GM23338 (cell line): ENCODE measurements around the gene RABL6. TPM values are rescaled to one million over a fixed set of nuclear protein-coding genes. Genes with fewer than 3 reads are reported as not detected.

Experiments used
- ATAC-seq: fragments of 200-7000 bp; cut with Tn5 transposase; 3 replicates; pipeline ENCODE4 v1.9.1; 2020
- DNase-seq: peaks from one replicate; pipeline ENCODE4 v3.0.0-alpha.2; 2015; ENCODE audit warnings: low spot score
- H2AFZ ChIP-seq: fragments of 200-600 bp; sonication (generic); 2 replicates; pipeline ENCODE4 v1.8.0; 2016; ENCODE audit warnings: antibody characterized with exemption, mild to moderate bottlenecking, moderate library complexity
- H3F3A ChIP-seq: fragments of 200-600 bp; sonication (generic); replicated peaks from 2 replicates; pipeline ENCODE4 v1.8.0; 2017; ENCODE audit warnings: antibody characterized with exemption, mixed run types, low read depth
- H3K27ac ChIP-seq: fragments of 200-600 bp; sonication (generic); 2 replicates; pipeline ENCODE4 v1.6.1; 2016; ENCODE audit warnings: low read depth
- H3K27me3 ChIP-seq: fragments of 200-600 bp; sonication (generic); 2 replicates; pipeline ENCODE4 v1.8.0; 2016; ENCODE audit warnings: mild to moderate bottlenecking, mixed run types, moderate library complexity; ENCODE audit not compliant: insufficient read depth
- H3K36me3 ChIP-seq: fragments of 200-600 bp; sonication (generic); 2 replicates; pipeline ENCODE4 v1.8.0; 2016; ENCODE audit warnings: mild to moderate bottlenecking; ENCODE audit not compliant: insufficient read depth
- H3K4me1 ChIP-seq: fragments of 200-600 bp; sonication (generic); 2 replicates; pipeline ENCODE4 v1.8.0; 2016; ENCODE audit warnings: mild to moderate bottlenecking, moderate library complexity; ENCODE audit not compliant: insufficient read depth
- H3K4me2 ChIP-seq: fragments of 200-600 bp; sonication (generic); 2 replicates; pipeline ENCODE4 v1.7.1; 2017; ENCODE audit warnings: mixed run types
- H3K4me3 ChIP-seq: fragments of 200-600 bp; sonication (generic); 2 replicates; pipeline ENCODE4 v1.6.1; 2016; ENCODE audit warnings: mixed run types
- H3K79me2 ChIP-seq: fragments of 200-600 bp; sonication (generic); replicated peaks from 2 replicates; pipeline ENCODE4 v1.8.0; 2017; ENCODE audit warnings: mild to moderate bottlenecking; ENCODE audit not compliant: insufficient read depth
- H3K9me2 ChIP-seq: fragments of 200-600 bp; sonication (generic); 2 replicates; pipeline ENCODE4 v1.8.0; 2017; ENCODE audit not compliant: insufficient read depth
- H4K20me1 ChIP-seq: fragments of 200-600 bp; sonication (generic); replicated peaks from 2 replicates; pipeline ENCODE4 v1.8.0; 2017; ENCODE audit warnings: mild to moderate bottlenecking; ENCODE audit not compliant: insufficient read depth
- H3K27ac Mint-ChIP-seq: 2 replicates; pipeline ENCODE4 v1.8.0; 2020; ENCODE audit warnings: inconsistent platforms, mild to moderate bottlenecking, moderate library complexity, mixed read lengths
- H3K27me3 Mint-ChIP-seq: 3 replicates; pipeline ENCODE4 v1.8.0; 2022; ENCODE audit warnings: low read depth, mild to moderate bottlenecking, moderate library complexity, mixed read lengths, inconsistent platforms; ENCODE audit not compliant: insufficient read depth, poor library complexity
- H3K36me3 Mint-ChIP-seq: 3 replicates; pipeline ENCODE4 v1.8.0; 2021; ENCODE audit warnings: low read depth, mild to moderate bottlenecking, inconsistent platforms, moderate library complexity, mixed read lengths
- H3K4me1 Mint-ChIP-seq: 3 replicates; pipeline ENCODE4 v1.8.0; 2020; ENCODE audit warnings: mild to moderate bottlenecking, inconsistent platforms, mixed read lengths
- H3K4me3 Mint-ChIP-seq: 3 replicates; pipeline ENCODE4 v1.8.0; 2021; ENCODE audit warnings: moderate library complexity, mild to moderate bottlenecking, inconsistent platforms, mixed read lengths
- H3K9me3 Mint-ChIP-seq: 3 replicates; pipeline ENCODE4 v1.8.0; 2020; ENCODE audit warnings: moderate library complexity, mild to moderate bottlenecking, inconsistent platforms, mixed read lengths
- CREB1 ChIP-seq: fragments of 250-450 bp; sonication (Bioruptor Pico); IDR thresholded peaks from 2 replicates; pipeline ENCODE4 v1.5.0; 2020; ENCODE audit warnings: low read depth, mild to moderate bottlenecking, moderate library complexity
- EZH2phosphoT487 ChIP-seq: fragments of 200-600 bp; sonication (generic); IDR thresholded peaks from one replicate; pipeline ENCODE4 v1.8.1; 2018; ENCODE audit warnings: antibody characterized with exemption; ENCODE audit not compliant: unreplicated experiment
- NANOG ChIP-seq: IDR thresholded peaks from 2 replicates; pipeline ENCODE4 v1.6.1; 2016; ENCODE audit warnings: antibody characterized with exemption, borderline replicate concordance
- POLR2AphosphoS5 ChIP-seq: IDR thresholded peaks from 2 replicates; pipeline ENCODE4 v1.6.1; 2016; ENCODE audit warnings: antibody characterized with exemption, low read depth
- ZNF114 ChIP-seq: fragments of 250-450 bp; sonication (Bioruptor Pico); IDR thresholded peaks from 2 replicates; pipeline ENCODE4 v1.5.0; 2020; ENCODE audit warnings: mild to moderate bottlenecking, moderate library complexity
- ZNF331 ChIP-seq: fragments of 250-450 bp; sonication (Bioruptor Pico); IDR thresholded peaks from 2 replicates; pipeline ENCODE4 v1.5.0; 2020; ENCODE audit warnings: low read depth, mild to moderate bottlenecking, moderate library complexity
- polyA plus RNA-seq: library from polyadenylated mRNA; unstranded; fragments of >200 nt; fragmentation: Nextera tagmentation; extraction: Ambion mirVana; gene quantifications from 2 replicates; pipeline ENCODE4 v1.2.1, GENCODE V29; 2016
- total RNA-seq: library from RNA; depleted of rRNA; stranded (reverse); fragments of >200 nt; shearing (Covaris generic); gene quantifications from 2 replicates; pipeline ENCODE4 v1.2.3, GENCODE V29; 2014
- TF ChIP-seq, protein P1 (sequence below): IDR thresholded peaks from 2 replicates; pipeline ENCODE4 v1.6.1; 2016; ENCODE audit warnings: antibody characterized with exemption

RABL6 gene
- total and polyA plus RNA-seq, 2 experiments from 2014 or later, result 59.1 to 127 TPM

GRCh38 chr9:136789523-136789937, 18.2 kb upstream of the RABL6 start:
- H3K4me2 ChIP-seq, result no peak overlapping the region
- TF ChIP-seq ZNF114 (CRISPR knock-in tag), result no peak
- TF ChIP-seq CREB1, result no peak
- Mint-ChIP-seq H3K4me1 (peaks cover 16% of the 10 kb centered on the region), H3K36me3 (peaks cover 8% of the 10 kb centered on the region; the same call in 2 of the 3 replicates), H3K9me3 (no peaks in the 10 kb centered on the region), H3K27ac (no peak overlapping the region), H3K27me3 (peaks cover 13% of the 10 kb centered on the region), H3K4me3 (no peak overlapping the region)
- no peak overlapping the region for H3K27ac ChIP-seq
- no peak overlapping the region for H2AFZ ChIP-seq
- H3F3A ChIP-seq, result 0 out of 2 replicates have a peak, but pooled peaks cover 6% of the 10 kb centered on the region
- ATAC-seq (no peak), DNase-seq (no peak)
- H3K79me2 ChIP-seq, result 0 out of 2 replicates have a peak, but pooled peaks cover 4% of the 10 kb centered on the region
- no peaks in the 10 kb centered on the region for H3K27me3 ChIP-seq
- H3K4me3 ChIP-seq, result no peak overlapping the region
- peaks cover 4% of the 10 kb centered on the region; the same call in 1 of the 2 replicates for H3K4me1 ChIP-seq
- no peaks in the 10 kb centered on the region for H3K36me3 ChIP-seq
- H4K20me1 ChIP-seq, result peaks cover 14% of the 10 kb centered on the region
- no peaks in the 10 kb centered on the region for H3K9me2 ChIP-seq

DNA sequence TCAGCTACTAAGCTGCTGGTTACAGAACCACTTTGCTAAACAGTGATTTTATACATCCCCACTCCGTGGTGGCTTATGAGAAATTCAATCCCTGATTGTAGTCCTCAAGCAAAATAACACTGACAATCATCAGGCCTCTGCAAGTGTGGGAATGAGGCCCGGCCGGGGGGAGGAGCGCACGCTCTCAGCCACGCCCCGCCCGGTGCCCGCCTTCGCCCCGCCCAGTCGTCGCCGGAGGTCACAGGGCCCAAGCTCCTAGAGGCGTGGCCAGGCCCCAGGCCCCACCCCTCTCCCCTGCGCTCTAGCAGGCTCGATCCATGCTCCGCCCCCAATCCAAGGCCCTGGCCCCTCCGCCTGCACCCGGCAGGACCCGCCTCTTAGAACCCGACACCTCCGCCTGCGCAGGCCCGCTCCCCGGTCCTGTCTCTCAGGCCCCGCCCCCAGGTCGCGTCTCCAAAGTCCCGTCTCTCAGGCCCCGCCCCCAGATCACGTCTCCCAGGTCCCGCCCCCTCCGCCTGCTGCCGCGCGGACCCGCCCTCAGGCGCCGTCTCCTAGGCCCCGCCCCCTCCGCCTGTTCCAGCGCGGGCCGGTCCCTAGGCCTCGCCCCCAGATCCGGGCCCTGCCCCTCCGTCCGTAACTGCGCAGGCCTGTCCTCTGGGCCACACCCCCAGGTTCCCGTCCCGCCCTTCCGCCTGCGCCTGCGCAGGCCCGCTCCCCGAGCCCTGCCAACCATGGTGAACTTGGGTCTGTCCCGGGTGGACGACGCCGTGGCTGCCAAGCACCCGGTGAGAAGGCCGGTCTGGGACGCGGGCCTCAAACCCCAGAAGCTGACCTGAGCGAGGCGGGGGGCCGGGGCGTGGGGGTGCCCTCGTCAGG, 16.9 kb upstream of the RABL6 start, which contains the start of gene TMEM141:
Gene TMEM141 (plus strand): TSS at position 705 of the 876 bp plus-strand sequence. CDS start 27 bp downstream, at position 732.
- ATAC-seq, result peak; percentile 86
- Mint-ChIP-seq H3K4me1 (peaks cover 18% of the 10 kb centered on the region), H3K36me3 (peaks cover 8% of the 10 kb centered on the region; the same call in 2 of the 3 replicates), H3K9me3 (no peaks in the 10 kb centered on the region), H3K27ac (peak within 1 kb of the TSS; percentile 94), H3K4me3 (peak within 1 kb of the TSS; percentile 84), H3K27me3 (peaks cover 17% of the 10 kb centered on the region)
- Histone ChIP-seq H3K4me2 (peak within 1 kb of the TSS; percentile 88), H3K27ac (0 out of 2 replicates have a peak within 1 kb of the TSS, but pooled peaks have one; percentile 26), H4K20me1 (peaks cover 14% of the 10 kb centered on the region), H3K4me3 (peak within 1 kb of the TSS; percentile 91), H3K4me1 (peaks cover 4% of the 10 kb centered on the region), H2AFZ (peak within 1 kb of the TSS; percentile 86; the same call in 1 of the 2 replicates), H3K36me3 (no peaks in the 10 kb centered on the region), H3K79me2 (0 out of 2 replicates have a peak, but pooled peaks cover 4% of the 10 kb centered on the region), H3K9me2 (no peaks in the 10 kb centered on the region), H3K27me3 (no peaks in the 10 kb centered on the region), H3F3A (0 out of 2 replicates have a peak, but pooled peaks cover 6% of the 10 kb centered on the region)
- TF ChIP-seq NANOG, result no peak
- peak; percentile 93 for TF ChIP-seq POLR2AphosphoS5
- TF ChIP-seq ZNF331 (CRISPR knock-in tag), result no peak
- no peak for TF ChIP-seq ZNF114 (CRISPR knock-in tag)
- 0 out of 2 replicates have a peak, but pooled peaks have one; percentile 42 for TF ChIP-seq CREB1
- TF ChIP-seq, protein P1, sequence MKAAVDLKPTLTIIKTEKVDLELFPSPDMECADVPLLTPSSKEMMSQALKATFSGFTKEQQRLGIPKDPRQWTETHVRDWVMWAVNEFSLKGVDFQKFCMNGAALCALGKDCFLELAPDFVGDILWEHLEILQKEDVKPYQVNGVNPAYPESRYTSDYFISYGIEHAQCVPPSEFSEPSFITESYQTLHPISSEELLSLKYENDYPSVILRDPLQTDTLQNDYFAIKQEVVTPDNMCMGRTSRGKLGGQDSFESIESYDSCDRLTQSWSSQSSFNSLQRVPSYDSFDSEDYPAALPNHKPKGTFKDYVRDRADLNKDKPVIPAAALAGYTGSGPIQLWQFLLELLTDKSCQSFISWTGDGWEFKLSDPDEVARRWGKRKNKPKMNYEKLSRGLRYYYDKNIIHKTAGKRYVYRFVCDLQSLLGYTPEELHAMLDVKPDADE, result no peak
- no peak for TF ChIP-seq EZH2phosphoT487
- peak; percentile 100 for DNase-seq
